GM18499 (cell line): ENCODE data around the gene ITIH2.
"Not testable (repeated sequence)": the region's sequence is repeated elsewhere in the genome, so short reads cannot be mapped to it uniquely, and the experiment has no call there.

Source experiments
- ATAC-seq: cut with Tn5 transposase; IDR thresholded peaks from one replicate; pipeline ENCODE4 v1.9.1; 2021; ENCODE audit warnings: moderate number of reproducible peaks; ENCODE audit not compliant: insufficient read depth, unreplicated experiment

ITIH2 gene

GRCh38 chr10:7738536-7739407 is 35.7 kb downstream of the ITIH2 start:
- ATAC-seq, result no peak

GRCh38 chr10:7744307-7744706 is 41.2 kb downstream of the ITIH2 start:
- no peak for ATAC-seq

DNA sequence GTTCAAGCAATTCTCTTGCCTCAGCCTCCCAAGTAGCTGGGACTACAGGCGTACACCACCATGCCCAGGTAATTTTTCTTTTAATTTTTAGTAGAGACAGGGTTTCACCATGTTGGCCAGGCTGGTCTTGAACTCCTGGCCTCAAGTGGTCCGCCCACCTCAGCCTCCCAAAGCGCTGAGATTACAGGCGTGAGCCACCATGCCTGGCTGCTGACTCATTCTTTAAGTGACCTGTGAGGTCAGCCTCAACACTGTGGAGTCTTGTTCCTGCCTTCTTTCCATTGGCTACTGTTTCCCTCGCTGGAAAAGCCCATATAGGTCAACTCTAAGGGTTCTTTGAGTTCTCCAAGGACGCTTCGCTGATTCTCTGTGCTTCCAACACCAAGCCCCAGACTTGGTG is 45.5 kb downstream of the ITIH2 start:
- not testable (repeated sequence) for ATAC-seq

GRCh38 chr10:7750222-7750621 is 47.1 kb downstream of the ITIH2 start:
- ATAC-seq, result no peak

DNA sequence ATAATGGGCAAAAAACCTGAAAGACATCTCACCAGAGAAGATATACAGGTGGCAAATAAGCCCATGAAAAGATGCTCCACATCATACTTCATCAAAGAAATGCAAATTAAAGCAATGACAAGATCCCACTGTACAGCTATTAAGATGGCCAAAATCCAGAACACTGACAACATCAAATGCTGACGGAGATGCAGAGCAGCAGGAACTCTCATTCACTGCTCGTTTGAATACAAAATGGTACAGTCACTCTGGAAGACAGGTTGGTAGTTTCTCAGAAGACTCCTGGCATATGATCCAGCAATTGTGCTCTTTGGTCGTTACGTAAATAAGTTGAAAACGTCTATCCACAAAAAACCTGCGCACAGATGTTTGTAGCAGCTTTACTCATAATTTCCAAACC is 49.1 kb downstream of the ITIH2 start:
- no peak for ATAC-seq

DNA sequence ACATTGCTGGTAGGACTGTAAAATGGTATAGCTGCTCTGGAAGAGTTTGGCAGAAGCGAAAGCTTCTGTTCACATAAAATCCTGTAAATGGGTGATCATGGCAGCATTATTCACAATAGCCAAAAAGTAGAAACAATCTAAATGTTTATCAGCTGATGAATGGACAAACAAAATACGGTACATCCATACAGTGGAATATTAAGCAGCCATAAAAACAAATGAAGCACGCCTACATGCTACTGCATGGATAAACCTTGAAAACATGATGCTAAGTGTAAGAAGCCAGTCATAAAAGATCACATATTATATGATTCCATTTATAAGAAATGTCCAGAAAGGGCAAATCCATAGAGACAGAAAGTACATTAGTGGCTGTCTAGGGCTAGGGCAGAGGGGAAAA is 52.0 kb downstream of the ITIH2 start:
- ATAC-seq, result no peak

DNA sequence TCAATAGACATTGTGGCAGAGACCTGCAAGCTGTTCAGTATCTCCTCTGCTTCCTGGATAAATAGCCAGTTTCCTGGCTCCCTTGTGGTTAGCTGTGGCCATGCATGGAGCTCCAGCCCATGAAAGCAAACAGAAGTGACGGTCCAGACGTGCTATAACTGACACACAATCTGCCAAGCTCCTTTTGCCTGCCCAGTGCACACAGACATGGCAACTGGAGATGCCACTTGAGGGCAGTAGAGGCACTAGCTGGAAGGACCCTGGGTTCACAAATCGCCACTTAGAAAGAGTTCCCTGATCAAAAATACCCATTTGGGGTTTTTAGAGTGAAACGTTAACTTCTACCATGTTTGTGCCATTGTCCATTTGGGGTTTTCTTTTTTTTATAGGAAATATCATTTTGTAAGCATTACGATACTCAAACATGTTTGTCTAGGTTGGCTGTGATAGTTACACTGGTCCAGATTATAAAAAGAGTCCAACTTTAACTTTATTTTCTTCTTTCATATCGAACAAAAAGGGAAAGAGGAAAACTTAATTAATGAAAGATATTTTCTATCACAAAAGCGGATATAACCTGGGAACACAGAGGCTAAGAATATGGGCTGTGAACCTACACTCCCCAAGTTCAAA is 53.4 kb downstream of the ITIH2 start:
- ATAC-seq, result no peak

GRCh38 chr10:7763929-7764328 is 60.8 kb downstream of the ITIH2 start:
- ATAC-seq, result no peak

DNA sequence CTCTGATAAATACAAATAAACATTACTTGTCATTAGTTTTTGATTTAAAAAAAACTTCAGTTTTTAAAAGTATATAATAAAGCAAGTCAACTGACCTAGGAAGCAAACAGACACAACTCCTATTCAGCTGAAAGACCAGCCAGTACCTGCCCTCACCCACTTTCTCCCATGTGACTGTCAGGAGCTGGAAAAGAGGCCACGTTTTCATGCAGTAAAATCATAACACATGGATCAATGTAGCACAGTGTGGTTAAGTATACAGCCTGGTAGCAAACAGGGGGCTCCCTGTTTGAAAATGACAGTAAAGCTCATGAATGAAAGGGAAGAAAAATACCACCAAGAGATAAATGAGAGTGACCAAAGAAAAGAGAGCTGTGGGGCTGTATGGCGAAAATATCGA is 63.1 kb downstream of the ITIH2 start:
- ATAC-seq, result no peak

DNA sequence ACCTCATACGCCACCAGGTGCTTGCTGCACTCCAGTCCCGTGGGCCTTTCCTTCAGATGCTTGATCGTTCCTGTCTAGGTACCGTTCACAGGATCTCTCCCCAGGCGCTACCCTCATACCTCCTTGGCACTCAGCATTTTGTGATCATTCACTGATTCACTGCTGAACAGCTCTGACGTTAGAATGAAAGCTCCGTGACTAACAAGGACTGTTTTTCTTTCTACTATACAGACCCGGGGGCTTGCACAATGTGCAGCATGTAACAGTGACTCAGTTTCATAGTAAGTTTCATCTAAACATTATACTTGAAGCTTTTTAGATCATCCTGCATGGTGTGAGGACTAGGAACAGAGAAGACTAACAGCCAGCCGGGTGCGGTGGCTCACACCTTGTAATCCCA is 64.1 kb downstream of the ITIH2 start:
- ATAC-seq, result no peak

DNA sequence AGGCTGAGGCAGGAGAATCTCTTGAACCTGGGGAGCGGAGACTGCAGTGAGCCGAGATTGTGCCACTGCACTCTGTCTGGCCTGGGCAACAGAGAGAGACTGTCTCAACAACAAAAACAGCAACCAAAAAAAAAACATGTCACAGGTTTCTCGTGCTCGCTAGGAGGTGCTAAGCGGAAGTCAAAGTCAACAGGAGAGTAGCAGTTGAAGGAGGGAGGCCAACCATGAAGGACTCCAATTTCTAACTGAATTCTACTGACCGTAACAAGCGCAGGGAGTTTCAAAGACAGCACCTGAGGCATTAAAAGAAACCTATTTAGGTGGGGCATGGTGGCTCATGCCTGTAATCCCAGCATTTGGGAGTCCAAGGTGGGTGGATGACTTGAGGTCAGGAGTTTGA is 65.3 kb downstream of the ITIH2 start:
- ATAC-seq, result no peak

DNA sequence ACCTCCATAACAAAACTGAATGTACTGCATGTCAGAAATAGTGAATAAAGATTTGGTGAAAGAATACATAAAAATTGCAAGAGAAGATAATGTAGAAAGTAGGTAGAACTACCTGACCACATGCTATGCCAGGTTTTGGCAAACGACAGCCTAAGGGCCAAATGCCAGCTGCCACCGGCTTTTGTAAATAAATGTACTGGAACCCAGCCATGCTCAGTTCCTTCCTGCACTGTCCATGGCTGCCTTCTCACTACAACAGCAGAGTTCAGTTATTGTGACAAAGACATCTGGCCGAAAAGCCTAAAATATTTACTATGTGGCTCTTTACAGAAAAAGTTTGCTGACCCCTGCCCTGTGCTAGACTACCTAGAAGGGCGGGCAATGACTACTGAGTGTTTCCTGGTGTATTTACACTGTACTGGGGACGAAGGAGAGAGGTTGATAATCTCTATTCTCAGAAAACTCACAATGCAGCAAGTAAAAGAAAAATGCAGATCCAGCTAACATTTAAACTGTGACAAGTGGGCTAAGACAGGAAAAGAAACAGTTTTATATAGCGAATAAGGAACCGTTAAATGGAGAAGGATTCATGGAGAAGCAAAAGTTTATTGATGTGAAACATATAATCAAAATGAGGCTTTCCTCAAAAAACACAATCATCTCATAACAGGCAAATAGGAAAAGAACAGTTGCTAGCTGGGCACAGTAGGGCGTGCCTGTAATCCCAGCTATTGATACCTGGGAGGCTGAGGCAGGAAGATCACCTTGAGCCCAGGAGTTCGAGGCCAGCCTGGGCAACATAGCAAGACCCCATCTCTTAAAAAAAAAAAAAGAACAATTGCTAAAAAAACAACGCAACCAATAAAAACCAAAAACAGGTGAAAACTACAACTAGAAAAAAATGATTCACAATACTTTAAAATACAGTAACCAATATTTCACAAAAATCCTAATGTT is 71.0 kb downstream of the ITIH2 start:
- no peak for ATAC-seq

DNA sequence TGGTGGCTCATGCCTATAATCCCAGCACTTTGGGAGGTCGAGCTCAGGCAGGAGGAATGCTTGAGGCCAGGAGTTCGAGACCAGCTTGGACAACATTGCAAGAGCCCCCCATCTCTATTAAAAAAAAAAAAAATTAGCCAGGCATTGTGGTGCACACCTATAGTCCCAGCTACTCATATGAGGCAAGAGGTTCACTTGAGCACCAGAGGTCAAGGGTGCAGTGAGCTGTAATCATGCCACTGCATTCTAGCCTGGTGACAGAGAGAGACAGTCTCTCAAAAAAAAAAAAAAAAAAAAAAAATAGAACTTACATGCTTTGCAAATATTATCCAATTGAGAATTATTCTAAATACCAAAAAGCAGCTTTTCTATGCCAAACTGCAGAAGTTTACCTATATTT is 73.7 kb downstream of the ITIH2 start:
- ATAC-seq, result no peak

- not testable (repeated sequence) for ATAC-seq
These were observed 79.1 kb downstream of the ITIH2 start for GRCh38 chr10:7782194-7782593.

GRCh38 chr10:7786430-7786829 is 83.3 kb downstream of the ITIH2 start:
- ATAC-seq, result no peak

DNA sequence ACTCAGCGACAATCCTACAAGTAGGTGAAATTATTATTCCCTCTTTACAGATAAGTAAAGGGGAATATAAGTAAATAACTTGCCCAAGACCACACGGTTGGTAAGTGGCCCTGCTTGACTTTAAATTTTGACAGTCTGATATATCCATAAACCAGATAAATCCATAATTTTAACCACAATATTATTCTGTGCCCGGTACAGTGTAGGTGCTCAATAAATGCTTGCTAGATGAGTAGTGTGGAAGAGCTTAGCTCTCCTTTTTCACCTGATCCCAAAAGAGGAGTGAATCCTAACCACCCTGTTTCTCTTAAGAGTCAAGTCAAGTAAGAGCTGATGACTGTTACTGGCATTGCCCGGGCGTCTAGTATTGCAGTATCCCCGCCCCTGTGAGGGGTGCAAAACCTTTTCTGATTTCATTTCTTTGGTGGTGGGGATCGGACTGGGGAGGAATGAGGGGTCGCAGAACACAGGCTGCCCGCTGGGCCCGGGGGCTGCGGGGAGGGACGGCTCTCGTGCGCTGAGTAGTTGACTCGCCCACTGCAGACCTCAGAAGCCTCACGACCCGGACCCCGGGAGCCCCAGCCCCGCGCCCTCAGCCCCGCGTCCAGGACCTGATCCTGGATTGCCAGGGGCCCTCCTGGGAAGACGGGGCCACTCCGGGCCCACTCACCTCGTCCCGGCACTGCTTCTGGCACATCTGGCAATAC is 84.2 kb downstream of the ITIH2 start:
- ATAC-seq, result no peak

DNA sequence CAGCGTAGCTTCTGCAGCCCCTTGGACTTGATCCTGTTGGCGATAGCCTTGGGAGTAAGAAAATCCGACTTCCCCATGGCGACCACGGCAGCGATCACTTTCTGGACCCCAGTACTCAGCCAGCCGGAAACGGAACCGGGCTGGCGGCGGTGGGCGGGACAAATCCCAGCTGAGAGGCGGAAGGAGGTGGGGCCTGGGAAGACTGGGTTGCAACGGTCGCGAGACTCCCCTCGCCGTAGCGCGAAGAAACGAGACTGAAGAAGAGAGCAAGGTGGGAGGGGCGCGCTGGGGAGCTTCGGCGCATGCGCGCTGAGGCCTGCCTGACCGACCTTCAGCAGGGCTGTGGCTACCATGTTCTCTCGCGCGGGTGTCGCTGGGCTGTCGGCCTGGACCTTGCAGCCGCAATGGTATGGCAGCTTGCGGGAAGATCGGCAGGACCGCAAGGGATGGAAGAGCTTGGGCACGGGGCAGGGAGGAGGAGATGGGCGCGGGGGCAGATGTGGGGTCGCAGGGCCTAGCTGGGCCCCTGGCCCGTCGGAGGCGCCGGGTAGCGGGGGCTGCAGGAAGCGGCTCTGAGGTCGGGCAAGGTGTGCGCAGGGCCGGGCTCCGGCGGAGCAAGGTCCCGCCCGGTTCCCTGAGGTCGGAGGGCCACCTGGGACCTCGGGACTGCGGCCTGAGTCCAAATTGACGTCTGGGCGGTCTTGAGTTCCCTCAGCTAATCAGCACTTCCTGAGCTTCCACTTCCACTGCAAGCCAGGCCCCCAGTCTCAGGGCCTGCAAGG is 84.9 kb downstream of the ITIH2 start, which contains the start of the genes ATP5F1C and KIN:
Gene ATP5F1C, plus strand, starts transcription at position 321 of the 782 bp plus-strand sequence. Its CDS starts 31 bp downstream, at position 352.
Gene KIN, minus strand, starts transcription at position 137 of the 782 bp plus-strand sequence. Its CDS starts 60 bp downstream, at position 77.
- peak; percentile 87 for ATAC-seq

DNA sequence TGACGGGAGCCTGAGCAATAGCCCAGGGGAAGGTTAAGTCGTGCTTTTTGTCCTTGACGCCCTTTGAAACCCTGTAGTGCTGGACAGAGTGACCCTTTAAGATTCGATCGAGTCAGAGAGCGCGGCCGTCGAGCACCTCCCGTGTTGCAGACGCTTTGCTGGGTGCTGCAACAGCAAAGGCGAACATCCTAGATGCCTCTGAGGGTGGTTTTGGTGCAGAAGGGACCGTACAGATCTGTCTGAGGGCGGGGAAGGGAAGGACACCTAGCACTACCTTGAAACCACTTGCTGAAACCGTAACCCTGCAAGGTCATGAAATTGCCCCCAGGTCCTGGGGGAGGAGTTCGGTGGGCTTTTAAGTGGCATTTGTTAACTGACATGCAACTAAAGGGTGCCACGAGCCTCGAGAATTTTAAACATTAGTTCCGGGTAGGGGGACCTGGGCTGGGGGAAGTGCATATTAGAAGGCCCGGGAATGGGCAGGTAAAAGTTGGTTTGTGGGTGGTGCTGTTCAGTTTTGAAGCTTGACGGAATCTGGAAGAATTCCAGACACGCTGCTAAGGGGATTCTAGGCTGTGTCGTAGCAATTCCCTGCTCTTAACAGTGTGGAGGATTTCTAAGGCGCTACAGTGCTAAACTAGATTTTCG is 85.6 kb downstream of the ITIH2 start:
- no peak for ATAC-seq

- no peak for ATAC-seq
These were observed 86.3 kb downstream of the ITIH2 start for GRCh38 chr10:7789390-7789789.
